Lower lobe of right lung (tissue), 2 donors: ENCODE measurements around the gene LCN15. TPM values are rescaled to one million over a fixed set of nuclear protein-coding genes. Genes with fewer than 3 reads are reported as not detected.
A peak's percentile ranks its signal among the peaks of the same experiment; 100 is the strongest.

Experiments used
- ATAC-seq, 2 donors: fragments of 200-7000 bp; cut with Tn5 transposase; one replicate each; pipeline ENCODE4 v1.9.1; 2020 to 2022; ENCODE audit warnings: mild to moderate bottlenecking in 2 of 2, moderate library complexity in 2 of 2
- DNase-seq: peaks from one replicate; pipeline ENCODE4 v3.0.0-alpha.2; 2020
- H3K27ac ChIP-seq: fragments of 200-600 bp; one replicate; pipeline ENCODE4 v1.8.0; 2022
- H3K27me3 ChIP-seq: fragments of 200-600 bp; one replicate; pipeline ENCODE4 v1.8.0; 2022; ENCODE audit warnings: low read depth
- H3K36me3 ChIP-seq: fragments of 200-600 bp; one replicate; pipeline ENCODE4 v1.8.0; 2022; ENCODE audit warnings: mild to moderate bottlenecking
- H3K4me1 ChIP-seq: fragments of 200-600 bp; one replicate; pipeline ENCODE4 v1.8.0; 2022
- H3K4me3 ChIP-seq: fragments of 200-600 bp; one replicate; pipeline ENCODE4 v1.8.0; 2022; ENCODE audit warnings: mild to moderate bottlenecking
- H3K9me3 ChIP-seq: fragments of 200-600 bp; one replicate; pipeline ENCODE4 v1.8.0; 2022
- CTCF ChIP-seq: fragments of 200-600 bp; IDR thresholded peaks from one replicate; pipeline ENCODE4 v1.8.0; 2022; ENCODE audit warnings: antibody characterized with exemption, mild to moderate bottlenecking
- intact Hi-C: fragments of 100-400 bp; cut with DNase I; formaldehyde crosslinking; loops from one replicate; pipeline ENCODE4 v1.11.0; 2022
- total RNA-seq: library from RNA; stranded (reverse); fragmentation: NEBNext Ultra II Directional; extraction: Animal tissue kit (Norgen Biotek cat#: 25700); gene quantifications from one replicate; pipeline ENCODE4 v1.2.1, GENCODE V29; 2021
- donor health status: DM: no; HTN: yes; CAD: no; lungs with severe emphysema.

LCN15 gene
- total RNA-seq, 1 donor from 2014 or later, result not detected

DNA sequence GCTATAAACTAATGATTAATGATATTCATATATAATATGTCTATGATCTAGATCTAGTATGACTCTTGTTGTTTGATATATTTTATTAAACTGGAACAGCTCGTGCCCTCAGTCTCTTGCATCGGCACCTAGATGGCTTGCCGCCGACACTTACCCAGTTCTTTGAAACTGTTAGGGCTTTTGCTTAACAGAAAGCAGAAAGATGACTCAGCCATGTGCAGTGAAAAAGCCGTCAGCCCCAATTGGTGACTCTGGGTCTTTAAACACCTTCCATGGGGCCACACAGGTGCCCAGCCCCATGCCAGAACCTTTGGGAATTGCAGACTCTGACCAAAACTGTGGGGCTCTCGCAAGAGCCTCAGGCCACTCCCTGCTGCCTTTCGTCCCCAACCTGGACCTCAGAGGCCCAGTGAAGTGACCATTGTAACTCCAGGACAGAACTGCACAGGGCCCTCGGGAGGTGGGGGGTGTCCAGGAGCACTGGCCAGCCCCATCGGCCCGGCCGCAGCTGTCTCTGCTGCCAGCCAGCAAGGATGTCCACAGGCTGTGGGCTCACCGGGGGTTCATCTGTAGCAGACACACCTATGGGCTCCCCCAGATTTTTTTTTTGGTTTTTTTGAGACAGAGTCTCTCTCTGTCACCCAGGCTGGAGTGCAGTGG, 29.4 kb downstream of the LCN15 start:
- ATAC-seq, result no peak
- DNase-seq, result no peak
- H3K36me3 ChIP-seq, result no peaks in the 10 kb centered on the region
- no peak for TF ChIP-seq CTCF
- intact Hi-C loops, result no loop called here
- peaks cover 2% of the 10 kb centered on the region for H3K27me3 ChIP-seq
- H3K4me3 ChIP-seq, result no peak overlapping the region
- no peak overlapping the region for H3K27ac ChIP-seq
- H3K9me3 ChIP-seq, result no peaks in the 10 kb centered on the region
- H3K4me1 ChIP-seq, result no peaks in the 10 kb centered on the region

- no peak overlapping the region for H3K27ac ChIP-seq
- H3K9me3 ChIP-seq, result no peaks in the 10 kb centered on the region
- intact Hi-C loops, result no loop called here
- H3K4me3 ChIP-seq, result no peak overlapping the region
- no peaks in the 10 kb centered on the region for H3K36me3 ChIP-seq
- ATAC-seq (no peak), DNase-seq (no peak)
- no peaks in the 10 kb centered on the region for H3K27me3 ChIP-seq
- no peak for TF ChIP-seq CTCF
- peaks cover 7% of the 10 kb centered on the region for H3K4me1 ChIP-seq
These were observed 30.7 kb downstream of the LCN15 start for GRCh38 chr9:136733611-136734010.

DNA sequence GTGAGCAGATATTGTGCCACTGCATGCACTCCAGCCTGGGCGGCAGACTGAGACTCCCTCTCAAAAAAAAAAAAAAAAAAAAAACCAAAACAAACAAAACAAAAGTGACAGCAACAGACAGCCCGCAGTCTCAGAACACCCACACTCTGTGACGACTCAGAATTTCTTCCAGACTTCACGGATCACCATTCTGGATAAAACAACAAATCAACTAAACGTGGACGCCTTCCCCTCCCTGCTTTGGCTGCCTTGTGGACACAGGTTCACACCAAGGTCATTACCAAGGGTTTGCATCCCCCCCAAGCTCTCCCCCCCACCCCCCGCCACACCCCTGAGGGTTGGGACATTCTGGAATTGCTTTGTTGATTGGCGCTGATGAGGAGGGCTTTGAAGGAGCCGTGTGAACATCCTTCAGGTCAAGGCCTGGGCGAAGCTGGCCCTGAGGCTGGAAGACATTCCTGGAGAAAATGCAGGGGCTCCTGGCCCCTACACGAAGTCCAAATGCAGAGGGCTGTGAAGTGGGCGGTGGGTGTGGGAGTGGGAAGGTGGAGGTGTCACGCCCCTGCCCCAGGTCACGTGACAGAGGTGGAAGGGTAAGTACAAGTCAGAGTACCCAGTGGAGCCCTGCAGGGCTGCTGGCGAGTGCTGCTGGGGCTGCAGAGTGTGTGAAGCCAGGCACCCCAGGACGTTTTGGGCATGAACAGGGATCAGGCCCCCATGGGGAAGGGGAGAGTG, 31.7 kb downstream of the LCN15 start:
- intact Hi-C loops, result no loop called here
- Histone ChIP-seq H3K4me1 (peaks cover 7% of the 10 kb centered on the region), H3K9me3 (no peaks in the 10 kb centered on the region), H3K4me3 (no peak overlapping the region), H3K27ac (no peak overlapping the region), H3K36me3 (no peaks in the 10 kb centered on the region), H3K27me3 (no peaks in the 10 kb centered on the region)
- DNase-seq (no peak), ATAC-seq (no peak)
- TF ChIP-seq CTCF, result no peak

- ATAC-seq (no peak), DNase-seq (no peak)
- no peak for TF ChIP-seq CTCF
- Histone ChIP-seq H3K9me3 (no peaks in the 10 kb centered on the region), H3K27me3 (no peaks in the 10 kb centered on the region), H3K36me3 (peaks cover 19% of the 10 kb centered on the region), H3K27ac (no peak overlapping the region), H3K4me1 (peaks cover 31% of the 10 kb centered on the region), H3K4me3 (no peak overlapping the region)
- intact Hi-C loops, result no loop called here
These were observed 34.4 kb downstream of the LCN15 start for GRCh38 chr9:136729926-136730325.

DNA sequence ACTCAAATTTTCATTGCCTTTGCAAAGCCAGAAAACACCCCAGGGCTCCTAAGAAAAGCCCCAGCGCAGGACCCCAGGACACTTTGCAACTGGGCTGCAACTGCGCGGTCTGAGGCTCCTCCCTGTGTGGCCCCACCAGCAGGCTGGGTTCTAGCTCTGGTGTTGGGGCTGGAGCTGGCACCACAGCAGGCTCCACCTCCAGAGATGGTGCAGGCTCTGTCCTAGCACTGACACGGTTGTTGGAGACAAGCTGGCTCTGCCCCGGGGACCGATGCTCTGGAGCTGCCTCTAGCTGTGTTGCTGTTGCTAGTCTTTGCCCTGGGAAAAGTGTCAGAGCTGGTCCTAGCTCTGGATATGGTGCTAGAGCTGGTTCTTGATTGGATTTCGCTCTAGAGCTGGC, 35.2 kb downstream of the LCN15 start:
- intact Hi-C loops, result no loop called here
- peaks cover 38% of the 10 kb centered on the region for H3K4me1 ChIP-seq
- no peak for TF ChIP-seq CTCF
- peaks cover 27% of the 10 kb centered on the region for H3K36me3 ChIP-seq
- no peak overlapping the region for H3K27ac ChIP-seq
- H3K4me3 ChIP-seq, result peak overlapping the region; percentile 93
- H3K27me3 ChIP-seq, result no peaks in the 10 kb centered on the region
- no peak for ATAC-seq
- no peaks in the 10 kb centered on the region for H3K9me3 ChIP-seq
- DNase-seq, result no peak
